ENCODE measurements around the gene LRG1.
"Not testable (repeated sequence)": the region's sequence is repeated elsewhere in the genome, so short reads cannot be mapped to it uniquely, and the experiment has no call there.

The LRG1 gene

DNA sequence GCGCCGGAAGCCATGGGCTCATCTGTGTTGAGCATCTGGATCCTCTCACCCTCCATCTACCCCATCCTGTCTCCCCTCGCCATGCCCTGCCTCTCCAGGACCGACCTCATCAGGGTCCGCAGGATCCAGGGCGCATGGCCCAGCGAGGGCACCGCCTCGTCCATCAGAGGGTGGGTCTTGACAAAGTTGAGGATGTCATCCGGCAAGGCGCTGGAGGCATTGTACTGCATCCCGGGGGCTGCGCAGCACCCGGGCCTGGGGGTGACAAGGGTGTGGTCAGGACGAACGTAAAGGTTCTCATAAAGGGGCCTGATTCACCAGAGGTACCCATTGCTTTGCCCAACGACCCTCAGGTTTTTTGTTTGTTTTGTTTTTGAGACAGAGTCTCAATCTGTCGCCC lies 10.2 kb upstream of the LRG1 start:
- DNase-seq: no peak

DNA sequence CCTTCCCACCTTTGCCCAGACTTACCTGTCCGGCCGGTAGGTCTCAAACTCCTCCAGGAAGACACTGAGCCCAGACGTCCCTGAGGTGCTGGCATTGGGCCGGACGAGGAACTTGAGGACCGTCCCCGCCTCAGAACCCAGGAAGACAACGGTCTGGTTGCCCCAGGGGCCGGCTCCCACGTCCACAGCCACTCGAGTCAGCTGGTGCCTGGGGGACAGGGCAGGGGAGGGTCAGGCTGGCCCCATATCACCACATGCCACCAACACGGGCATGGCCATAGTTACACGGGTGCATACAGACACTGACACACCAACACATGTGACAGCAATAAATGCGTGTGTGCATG lies 8.4 kb upstream of the LRG1 start:
- no peak for DNase-seq

- DNase-seq: no peak
Measured at GRCh38 chr19:4547303-4548237, 7.7 kb upstream of the LRG1 start.

DNA sequence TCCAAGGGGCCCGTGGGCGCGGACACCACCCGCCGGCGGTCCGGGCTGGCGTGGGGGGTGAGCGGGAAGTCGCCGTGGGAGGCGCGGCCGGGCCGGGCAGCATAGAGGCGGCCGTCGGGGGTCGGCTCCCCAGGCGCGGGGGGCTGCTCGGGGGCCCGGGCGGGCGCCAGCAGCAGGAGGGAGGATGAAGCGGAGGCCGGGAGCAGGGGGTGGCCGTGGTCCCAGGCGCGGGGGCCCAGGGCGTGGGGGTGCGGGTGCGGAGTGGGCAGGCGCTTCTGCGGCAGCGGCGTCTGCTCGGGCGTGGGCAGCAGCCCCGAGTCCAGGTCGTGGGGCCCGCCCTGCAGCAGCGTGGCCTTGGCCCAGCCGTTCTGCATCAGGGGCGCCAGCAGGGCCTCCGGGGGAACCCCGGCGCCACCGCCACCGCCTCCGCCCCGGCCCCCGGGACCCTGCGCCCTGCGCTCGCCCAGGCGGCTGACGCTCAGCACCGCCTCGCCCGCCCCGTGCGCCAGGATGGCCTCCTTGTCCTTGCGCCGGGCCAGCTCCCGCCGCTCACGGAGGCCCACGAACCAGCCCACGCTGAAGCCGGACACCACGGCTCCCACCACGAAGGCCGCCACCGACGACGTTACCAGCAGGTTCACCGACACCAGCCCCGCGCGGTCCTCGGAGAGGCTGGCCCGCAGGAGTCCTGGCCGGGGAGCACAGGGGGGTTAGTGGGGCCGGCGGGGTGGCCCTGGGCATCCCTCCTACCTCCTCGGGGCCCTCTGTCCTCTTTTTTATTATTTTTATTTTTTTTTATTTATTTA lies 4.2 kb upstream of the LRG1 start:
- DNase-seq: no peak

DNA sequence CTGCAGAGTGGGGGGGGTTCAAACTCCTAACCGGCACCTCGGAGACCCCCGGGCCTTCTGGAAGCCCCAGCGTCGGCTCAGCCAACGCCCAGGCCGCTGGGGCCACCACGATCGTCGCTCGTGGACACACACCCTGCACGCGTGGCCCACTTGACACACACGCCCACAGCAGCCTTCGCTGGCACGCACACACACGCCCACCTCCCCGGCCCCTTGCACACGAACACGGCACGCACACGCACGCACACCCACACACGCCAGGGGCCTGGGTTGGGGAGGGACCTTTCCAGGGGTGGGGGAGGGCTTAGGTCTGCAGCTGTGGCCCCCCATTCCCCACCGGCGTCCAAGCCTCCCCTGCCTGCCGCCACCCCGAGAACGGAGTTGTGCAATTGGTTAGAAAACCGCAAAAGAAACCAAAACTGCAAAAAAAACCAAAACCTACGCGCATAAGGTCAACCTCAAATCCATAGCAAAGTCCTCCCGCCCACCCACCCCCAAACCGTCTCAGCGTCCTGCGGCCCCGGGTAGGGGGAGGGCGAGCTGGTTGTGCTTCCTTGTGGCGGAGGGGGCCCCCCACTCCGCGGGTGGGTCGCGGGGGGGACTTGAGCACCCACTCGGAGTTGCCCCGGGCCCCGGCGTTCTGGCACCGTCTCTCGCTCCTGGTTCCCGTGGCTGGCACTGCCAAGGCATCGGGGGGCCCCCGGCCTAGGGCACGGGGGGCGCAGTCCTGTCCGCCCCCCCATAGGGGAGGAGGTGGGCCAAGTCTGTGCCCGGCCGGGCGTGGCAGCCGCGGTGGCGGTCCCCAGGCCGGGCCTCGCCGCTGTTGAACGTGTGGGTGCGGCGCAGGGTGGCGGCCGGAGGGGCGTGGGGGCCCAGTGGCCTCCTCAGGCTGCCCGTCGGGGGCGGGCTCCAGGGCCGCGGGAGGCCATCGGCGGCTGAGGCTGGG lies 3.3 kb upstream of the LRG1 start:
- DNase-seq: no peak

DNA sequence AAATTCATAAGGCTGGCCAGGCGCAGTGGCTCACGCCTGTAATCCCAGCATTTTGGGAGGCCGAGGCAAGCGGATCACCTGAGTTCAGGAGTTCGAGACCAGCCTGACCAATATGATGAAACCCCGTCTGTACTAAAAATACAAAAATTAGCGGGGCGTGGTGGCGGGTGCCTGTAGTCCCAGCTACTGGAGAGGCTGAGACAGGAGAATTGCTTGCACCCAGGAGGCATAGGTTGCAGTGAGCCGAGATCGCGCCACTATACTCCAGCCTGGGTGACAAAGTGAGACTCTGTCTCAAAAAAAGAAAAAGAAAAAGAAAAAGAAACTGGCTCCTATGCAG lies 1.9 kb upstream of the LRG1 start:
- not testable (repeated sequence) for DNase-seq

DNA sequence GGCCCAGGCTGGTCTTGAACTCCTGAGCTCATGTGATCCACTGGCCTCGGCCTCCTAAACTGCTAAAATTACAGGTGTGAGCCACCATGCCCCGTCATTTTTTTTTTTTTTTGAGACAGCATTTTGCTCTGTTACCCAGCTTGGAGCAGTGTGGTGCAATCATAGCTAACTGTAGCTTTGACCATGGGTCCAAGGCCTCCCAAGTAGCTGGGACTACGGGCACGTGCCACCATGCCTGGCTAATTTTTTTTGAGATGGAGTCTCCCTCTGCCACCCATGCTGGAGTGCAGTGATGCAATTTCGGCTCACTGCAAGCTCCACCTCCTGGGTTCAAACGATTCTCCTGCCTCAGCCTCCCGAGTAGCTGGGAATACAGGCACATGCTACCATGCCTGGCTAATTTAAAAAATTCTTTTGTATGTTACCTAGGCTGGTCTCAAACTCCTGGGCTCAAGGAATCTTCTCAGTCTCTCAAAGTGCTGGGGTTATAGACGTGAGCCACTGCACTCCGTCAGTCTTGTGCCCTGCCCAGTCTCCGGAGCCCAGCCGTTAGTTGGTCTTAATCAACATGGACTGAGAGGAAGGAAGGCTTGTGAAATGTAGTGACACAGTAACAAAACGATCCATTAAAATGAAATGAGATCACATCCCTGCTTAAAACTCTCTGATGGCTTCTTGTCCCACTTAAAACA lies 1.4 kb upstream of the LRG1 start:
- no peak for DNase-seq

GRCh38 chr19:4539169-4539692 lies 605 bp downstream of the LRG1 start:
- DNase-seq: no peak

DNA sequence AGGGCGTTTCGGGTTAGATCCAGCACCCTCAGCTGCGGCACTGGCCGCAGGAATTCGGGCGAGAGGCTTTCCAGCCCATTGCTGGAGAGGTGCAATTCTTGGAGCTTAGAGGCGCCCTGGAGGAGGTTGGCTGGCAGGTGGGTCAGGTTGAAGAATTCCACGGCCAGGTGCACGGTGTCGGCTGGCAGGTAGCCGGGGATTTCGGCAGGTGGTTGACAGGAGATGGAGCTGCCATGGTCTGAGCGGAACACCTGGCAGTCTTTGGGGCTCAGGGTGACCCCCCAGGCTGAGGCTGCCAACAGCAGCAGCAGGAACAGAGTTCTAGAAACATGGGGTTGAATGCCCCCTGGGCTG lies 1.3 kb downstream of the LRG1 start:
- no peak for DNase-seq

DNA sequence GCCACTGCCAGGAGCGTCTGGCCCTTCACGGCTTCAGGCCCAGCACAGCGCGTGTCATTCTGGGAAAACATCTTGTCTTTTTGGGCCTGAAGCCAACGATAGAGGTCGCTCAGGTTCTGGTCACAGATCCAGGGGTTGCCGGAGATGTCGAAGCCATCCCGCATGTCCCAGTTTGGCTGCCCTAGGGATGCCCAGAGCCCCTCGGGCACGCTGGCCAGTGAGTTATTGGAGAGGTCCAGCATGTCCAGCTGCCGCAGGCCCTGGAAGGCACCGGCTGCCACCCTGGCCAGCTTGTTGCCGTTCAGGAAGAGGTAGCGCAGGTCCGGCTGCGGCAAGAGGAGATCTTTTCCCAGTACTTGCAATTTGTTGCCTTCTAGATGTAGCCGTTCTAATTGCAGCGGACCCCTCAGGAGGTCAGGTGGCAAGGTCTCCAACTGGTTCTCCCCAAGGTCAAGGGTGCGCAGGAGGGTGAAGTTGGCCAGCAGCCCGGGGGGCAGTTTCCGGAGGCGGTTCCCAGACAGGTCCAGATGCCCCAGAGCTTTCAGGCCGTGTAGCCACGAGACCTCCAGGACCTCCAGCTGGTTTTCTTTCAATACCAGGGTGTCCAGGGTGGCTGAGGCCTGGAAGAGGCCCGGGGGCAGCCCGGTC lies 1.8 kb downstream of the LRG1 start:
- no peak for DNase-seq

- no peak for DNase-seq
Measured at GRCh38 chr19:4536798-4537197, 3.0 kb downstream of the LRG1 start.

GRCh38 chr19:4534836-4535658 lies 4.8 kb downstream of the LRG1 start, which contains the start of gene PLIN5:
Gene PLIN5, minus strand, starts transcription at chr19:4535224. Its CDS starts 1,150 bp downstream, at chr19:4534074.
- DNase-seq: no peak

GRCh38 chr19:4533835-4534424 lies 5.9 kb downstream of the LRG1 start:
- DNase-seq: no peak

DNA sequence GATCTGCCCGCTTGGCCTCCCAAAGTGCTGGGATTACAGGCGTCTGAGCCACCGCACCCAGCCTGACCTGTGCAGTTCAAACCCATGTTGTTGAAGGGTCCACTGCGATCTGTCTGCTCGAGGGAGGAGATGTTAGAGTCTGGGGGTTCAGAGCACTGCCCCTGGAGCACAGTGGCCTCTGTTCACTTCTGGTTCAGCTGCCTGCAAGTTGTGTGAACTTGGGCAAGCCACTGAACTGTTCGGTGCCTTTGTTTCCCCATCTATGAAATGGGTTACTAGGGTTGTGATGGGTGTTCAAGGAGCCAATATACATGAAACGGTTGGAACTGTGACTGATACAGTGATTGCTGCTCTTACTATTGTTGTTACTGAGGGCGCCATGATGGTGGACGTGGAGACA lies 6.5 kb downstream of the LRG1 start:
- no peak for DNase-seq

DNA sequence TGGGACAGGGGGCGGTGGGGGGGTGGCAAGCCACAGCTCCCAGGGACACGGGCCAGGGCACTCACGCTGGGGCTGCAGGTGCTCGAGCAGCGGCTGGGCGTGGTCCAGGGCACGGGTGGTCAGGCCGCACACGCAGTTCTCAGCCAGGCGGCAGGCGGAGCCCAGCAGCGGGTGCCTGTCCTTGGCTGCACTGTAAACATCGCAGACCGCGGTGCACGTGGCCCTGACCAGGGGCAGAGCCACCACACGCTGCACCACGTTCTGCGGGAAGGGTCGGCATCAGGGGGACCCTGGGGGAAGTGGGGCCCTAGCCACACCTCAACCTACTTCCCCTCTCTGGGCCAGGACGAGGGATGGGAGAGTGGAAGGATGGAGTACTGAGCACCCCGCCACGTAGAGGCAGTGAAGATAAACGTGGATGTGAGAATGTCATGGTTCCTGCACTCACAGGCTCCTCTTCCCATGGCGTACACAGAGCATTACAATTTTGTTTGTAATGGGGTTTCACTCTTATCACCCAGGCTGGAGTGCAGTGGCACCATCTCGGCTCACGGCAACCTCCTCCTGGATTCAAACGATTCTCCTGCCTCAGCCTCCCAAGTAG lies 8.2 kb downstream of the LRG1 start:
- no peak for DNase-seq

DNA sequence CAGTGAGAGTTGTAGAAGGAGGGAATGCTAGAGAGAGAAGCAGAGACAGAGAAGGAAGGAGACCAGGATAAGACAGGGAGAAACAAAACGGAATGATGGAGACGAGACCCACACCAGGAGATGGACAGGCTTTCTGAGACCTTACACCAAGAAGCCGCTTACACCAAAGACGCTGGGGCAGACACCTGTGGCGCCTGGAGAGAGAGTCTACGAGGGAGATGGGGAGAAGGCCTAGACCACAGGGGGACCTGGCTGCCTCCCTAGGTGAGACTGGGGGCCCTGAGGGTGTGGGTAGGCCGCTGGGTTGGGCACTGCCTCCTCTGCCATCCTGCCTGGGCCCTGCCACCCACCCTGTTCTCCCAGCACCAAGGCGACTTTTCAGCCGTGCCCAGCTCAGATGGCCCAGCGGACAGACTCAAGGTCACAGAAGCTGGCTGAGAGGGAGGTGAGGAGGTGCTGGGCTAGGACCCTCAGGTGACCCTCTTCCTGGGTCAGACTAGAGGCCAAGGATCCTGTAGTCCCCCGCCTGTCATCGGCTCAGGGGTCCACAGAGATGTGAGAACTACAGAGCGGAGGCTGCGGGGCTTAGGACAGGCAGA lies 9.8 kb downstream of the LRG1 start:
- DNase-seq: no peak

DNA sequence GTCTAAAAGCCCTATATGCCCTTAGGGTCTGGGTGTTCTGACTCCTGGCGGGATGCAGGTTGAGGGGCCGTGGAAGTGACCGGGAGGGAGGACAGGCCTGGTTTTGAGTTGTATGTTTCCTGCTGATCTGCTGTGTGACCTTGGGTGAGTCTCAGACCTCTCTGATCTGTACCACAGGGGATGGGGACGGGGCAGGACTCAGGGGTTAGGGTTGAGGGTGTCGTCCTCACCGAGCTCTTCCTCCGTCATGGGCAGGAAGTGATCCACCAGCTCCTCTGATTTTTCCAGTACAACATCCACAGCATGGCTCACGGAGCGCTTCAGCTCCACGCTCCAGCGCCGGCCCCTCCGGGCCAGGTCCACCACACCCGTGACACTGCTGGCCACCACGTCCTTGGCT lies 11.0 kb downstream of the LRG1 start:
- DNase-seq: no peak

DNA sequence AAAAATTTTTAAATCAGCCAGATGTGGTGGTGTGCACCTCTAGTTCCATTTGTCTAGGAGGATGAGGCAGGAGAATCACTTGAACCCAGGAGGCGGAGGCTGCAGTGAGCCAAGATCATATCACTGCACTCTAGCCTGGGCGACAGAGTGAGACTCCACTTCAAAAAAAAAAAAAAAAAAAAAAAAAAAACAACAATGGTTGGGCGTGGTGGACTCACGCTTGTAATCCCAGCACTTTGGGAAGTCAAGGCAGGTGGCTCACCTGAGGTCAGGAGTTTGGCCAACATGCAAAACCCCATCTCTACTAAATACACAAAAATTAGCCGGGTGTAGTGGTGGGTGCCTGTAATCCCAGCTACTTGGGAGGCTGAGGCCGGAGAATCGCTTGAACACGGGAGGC lies 12.5 kb downstream of the LRG1 start:
- DNase-seq: not testable (repeated sequence)

- DNase-seq: no peak
Measured at GRCh38 chr19:4525563-4526002, 14.3 kb downstream of the LRG1 start.
